ENCODE measurements around the gene SHB. TPM values are rescaled to one million over a fixed set of nuclear protein-coding genes. Genes with fewer than 3 reads are reported as not detected.
"Not testable (repeated sequence)": the region's sequence is repeated elsewhere in the genome, so short reads cannot be mapped to it uniquely, and the experiment has no call there.

The SHB gene
- total and polyA plus RNA-seq, 2 donors (not counting 3 experiments of a cell fraction or from before 2014, with no cell fraction given), result 13.4 to 24.9 TPM

GRCh38 chr9:37909836-37910235, 159.2 kb downstream of the SHB start:
- POLR2A ChIA-PET; H3K4me3 ChIP-seq (replicated peaks in 1 of 3; ENCODE audit: insufficient read depth in 1 of 3, low read depth in 1 of 3, low read length in 3 of 3); H4K20me1 ChIP-seq (replicated peaks; ENCODE audit: control insufficient read depth, extremely low read depth, insufficient read depth, low read length); H3K9ac ChIP-seq (replicated peaks; ENCODE audit: extremely low read depth, insufficient read depth, low read length); dilution Hi-C loops (cut with MboI; ENCODE audit: extremely low pct_ligation_motif_present, low sequenced_read_pairs); H3K4me2 ChIP-seq (ENCODE audit: insufficient read depth, low read length); H2AFZ ChIP-seq (ENCODE audit: low read depth, low read length); H3K27ac ChIP-seq (ENCODE audit: insufficient read depth, low read depth, low read length); H3K9me1 ChIP-seq (replicated peaks; ENCODE audit: control insufficient read depth, extremely low read depth, insufficient read depth, low read length); BruUV-seq (replicated peaks); H3K79me2 ChIP-seq (ENCODE audit: control insufficient read depth, insufficient read depth, low read length); H3K9me3 ChIP-seq (replicated peaks; ENCODE audit: control insufficient read depth, insufficient read depth, low read length); H3K4me1 ChIP-seq (ENCODE audit: control insufficient read depth, extremely low read depth, insufficient read depth, low read length); DNase-seq (ENCODE audit: low read depth, low spot score); H3K36me3 ChIP-seq (ENCODE audit: control insufficient read depth in 2 of 2, extremely low read depth in 1 of 2, insufficient read depth in 2 of 2, low read length in 2 of 2); intact Hi-C loops (cut with micrococcal nuclease); H3K27me3 ChIP-seq (ENCODE audit: control insufficient read depth in 2 of 2, insufficient read depth in 2 of 2, low read length in 2 of 2); FAIRE-seq: not testable (repeated sequence)
- CTCF ChIA-PET, result interaction anchor here (1.5 kb wide), 1 partner anchor 354 kb away, joined by 8 read pairs; no protein-coding TSS in a partner anchor

GRCh38 chr9:37909326-37909725, 159.7 kb downstream of the SHB start:
- no peak overlapping the region for H3K9ac ChIP-seq (replicated peaks; ENCODE audit: extremely low read depth, insufficient read depth, low read length)
- DNase-seq (ENCODE audit: low read depth, low spot score) (no peak), FAIRE-seq (no peak)
- H2AFZ ChIP-seq (ENCODE audit: low read depth, low read length), result no peak overlapping the region
- H3K36me3 ChIP-seq (ENCODE audit: control insufficient read depth in 2 of 2, extremely low read depth in 1 of 2, insufficient read depth in 2 of 2, low read length in 2 of 2), result no peaks in the 10 kb centered on the region
- no peaks in the 10 kb centered on the region for H3K79me2 ChIP-seq (ENCODE audit: control insufficient read depth, insufficient read depth, low read length)
- no peak overlapping the region for H3K27ac ChIP-seq (ENCODE audit: insufficient read depth, low read depth, low read length)
- no peaks in the 10 kb centered on the region for H4K20me1 ChIP-seq (replicated peaks; ENCODE audit: control insufficient read depth, extremely low read depth, insufficient read depth, low read length)
- BruUV-seq (replicated peaks), result no TSS peak
- no peak for TF ChIP-seq GATA2 (IDR thresholded peaks at IDR 0.05; ENCODE audit: insufficient read depth, insufficient read length, low read depth, low read length)
- ChIA-PET CTCF (interaction anchor here (0.6 to 1.5 kb wide), 2 partner anchors 179 to 355 kb away, joined by 3 to 8 read pairs; no protein-coding TSS in a partner anchor), POLR2A (no interaction called here)
- H3K4me1 ChIP-seq (ENCODE audit: control insufficient read depth, extremely low read depth, insufficient read depth, low read length), result peaks cover 7% of the 10 kb centered on the region
- no peaks in the 10 kb centered on the region for H3K9me3 ChIP-seq (replicated peaks; ENCODE audit: control insufficient read depth, insufficient read depth, low read length)
- intact Hi-C loops (cut with micrococcal nuclease), result no loop called here
- H3K27me3 ChIP-seq (ENCODE audit: control insufficient read depth in 2 of 2, insufficient read depth in 2 of 2, low read length in 2 of 2), result no peaks in the 10 kb centered on the region
- dilution Hi-C loops (cut with MboI; ENCODE audit: extremely low pct_ligation_motif_present, low sequenced_read_pairs), result no loop called here
- no peak overlapping the region for H3K4me3 ChIP-seq (replicated peaks in 1 of 3; ENCODE audit: insufficient read depth in 1 of 3, low read depth in 1 of 3, low read length in 3 of 3)
- no peaks in the 10 kb centered on the region for H3K9me1 ChIP-seq (replicated peaks; ENCODE audit: control insufficient read depth, extremely low read depth, insufficient read depth, low read length)
- no peak overlapping the region for H3K4me2 ChIP-seq (ENCODE audit: insufficient read depth, low read length)

All from endothelial cell of umbilical vein (primary cell).